Fibroblast of skin of back (primary cell): ENCODE results near the gene CD300C.
"Not testable (repeated sequence)": the region's sequence is repeated elsewhere in the genome, so short reads cannot be mapped to it uniquely, and the experiment has no call there.

Source experiments
- DNase-seq: peaks from one replicate; pipeline ENCODE4 v3.0.0-alpha.2; 2013

Gene CD300C

GRCh38 chr17:74561586-74561985 is 15.7 kb upstream of the CD300C start:
- no peak for DNase-seq

- DNase-seq, result no peak
Observed at GRCh38 chr17:74558882-74559519, 13.1 kb upstream of the CD300C start.

GRCh38 chr17:74558402-74558801 is 12.5 kb upstream of the CD300C start:
- not testable (repeated sequence) for DNase-seq

GRCh38 chr17:74555427-74555940 is 9.6 kb upstream of the CD300C start:
- no peak for DNase-seq

- no peak for DNase-seq
Observed at GRCh38 chr17:74554909-74555308, 9.0 kb upstream of the CD300C start.

GRCh38 chr17:74552037-74552436 is 6.1 kb upstream of the CD300C start:
- no peak for DNase-seq

- no peak for DNase-seq
Observed at GRCh38 chr17:74550602-74551001, 4.7 kb upstream of the CD300C start.

- no peak for DNase-seq
Observed at GRCh38 chr17:74549343-74549742, 3.4 kb upstream of the CD300C start.

GRCh38 chr17:74547736-74548135 is 1.8 kb upstream of the CD300C start:
- no peak for DNase-seq

GRCh38 chr17:74547264-74547663 is 1.3 kb upstream of the CD300C start:
- no peak for DNase-seq

- no peak for DNase-seq
Observed at GRCh38 chr17:74546586-74546985, 671 bp upstream of the CD300C start.

- no peak for DNase-seq
Observed at GRCh38 chr17:74544991-74545842, 698 bp downstream of the CD300C start.

GRCh38 chr17:74543891-74544760 is 1.8 kb downstream of the CD300C start:
- no peak for DNase-seq

- no peak for DNase-seq
Observed at GRCh38 chr17:74543406-74543805, 2.5 kb downstream of the CD300C start.

GRCh38 chr17:74542727-74543383 is 3.1 kb downstream of the CD300C start:
- DNase-seq, result no peak

- no peak for DNase-seq
Observed at GRCh38 chr17:74542166-74542565, 3.7 kb downstream of the CD300C start.

- no peak for DNase-seq
Observed at GRCh38 chr17:74541176-74542111, 4.5 kb downstream of the CD300C start.

- no peak for DNase-seq
Observed at GRCh38 chr17:74539281-74539820, 6.6 kb downstream of the CD300C start.

- DNase-seq, result no peak
Observed at GRCh38 chr17:74536890-74537289, 9.0 kb downstream of the CD300C start.

GRCh38 chr17:74532115-74532514 is 13.8 kb downstream of the CD300C start:
- DNase-seq, result no peak

GRCh38 chr17:74531231-74531761 is 14.6 kb downstream of the CD300C start, which contains the start of gene CD300LB:
Gene CD300LB (minus strand): TSS chr17:74531475. CDS start chr17:74531350, 125 bp downstream.
- no peak for DNase-seq
